Right forelimb (tissue), 1 donor: Measurements from ENCODE around the gene KRTAP2-1.
A peak's percentile ranks its signal among the peaks of the same experiment; 100 is the strongest.
"Not testable (repeated sequence)": the region's sequence is repeated elsewhere in the genome, so short reads cannot be mapped to it uniquely, and the experiment has no call there.

Source experiments
- DNase-seq: peaks from one replicate; pipeline ENCODE4 v3.0.0-alpha.2; 2018

KRTAP2-1 gene

DNA sequence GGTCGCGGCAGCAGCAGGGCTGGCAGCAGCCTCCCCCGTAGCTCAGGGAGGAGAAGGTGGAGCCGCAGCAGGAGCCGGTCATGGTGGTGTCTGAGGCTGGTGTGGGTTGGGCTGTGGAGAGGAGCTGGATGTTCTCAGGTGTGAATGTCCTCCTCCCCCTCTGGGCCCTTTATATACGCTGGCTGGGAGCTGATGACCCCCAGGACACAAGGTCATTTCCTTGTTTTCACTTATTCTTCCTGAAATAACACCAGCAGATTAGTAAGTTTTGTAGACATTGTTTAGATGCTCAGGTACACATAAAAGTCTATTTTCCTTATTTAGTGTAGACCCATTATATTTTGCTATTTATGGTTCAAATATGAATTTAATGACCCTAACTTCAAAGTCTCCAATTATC lies 8.0 kb upstream of the KRTAP2-1 start, which contains the start of gene KRTAP2-2:
Gene KRTAP2-2 (minus strand): TSS at position 101 of the 400 bp plus-strand sequence. CDS start 19 bp downstream, at position 82.
- not testable (repeated sequence) for DNase-seq

DNA sequence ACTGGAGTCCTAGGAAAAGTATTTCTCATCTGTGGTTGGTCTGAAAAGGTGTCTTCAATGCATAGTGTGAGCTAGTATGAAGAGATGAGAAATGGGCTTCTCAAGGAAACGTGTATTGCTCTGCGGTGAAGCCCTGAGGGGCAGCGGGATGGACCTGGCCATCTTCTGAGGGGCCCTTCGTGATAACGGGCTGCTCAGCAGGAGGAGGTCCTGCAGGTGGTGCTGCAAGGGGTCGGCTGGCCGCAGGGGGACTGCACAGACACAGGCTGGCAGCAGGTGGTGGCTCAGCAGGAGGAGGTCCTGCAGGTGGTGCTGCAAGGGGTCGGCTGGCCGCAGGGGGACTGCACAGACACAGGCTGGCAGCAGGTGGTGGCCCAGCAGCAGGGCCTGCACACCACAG lies 7.4 kb upstream of the KRTAP2-1 start:
- not testable (repeated sequence) for DNase-seq

- DNase-seq, result no peak
These were observed 6.9 kb upstream of the KRTAP2-1 start for GRCh38 chr17:41054025-41054424.

- DNase-seq, result no peak
These were observed 5.5 kb upstream of the KRTAP2-1 start for GRCh38 chr17:41052566-41052965.

DNA sequence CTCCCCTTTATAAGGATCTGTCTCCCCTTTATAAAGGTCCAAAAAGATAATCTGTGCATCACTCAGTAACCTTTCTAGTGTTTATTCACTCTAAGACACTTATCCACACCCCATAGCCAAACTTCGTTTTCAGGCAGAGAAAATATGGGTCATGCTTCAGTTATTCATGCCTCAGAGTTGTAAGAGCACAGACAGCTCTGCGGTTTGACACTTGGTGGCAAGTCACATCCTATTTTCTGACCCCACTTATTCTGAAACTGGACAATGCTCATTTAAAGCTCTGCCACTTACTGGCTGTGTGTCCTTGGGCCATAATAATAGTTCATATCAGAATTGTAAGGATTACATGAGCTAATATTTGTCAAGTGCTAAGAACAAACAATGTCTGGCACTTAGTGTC lies 2.0 kb upstream of the KRTAP2-1 start:
- DNase-seq, result no peak

GRCh38 chr17:41048441-41048840 lies 1.3 kb upstream of the KRTAP2-1 start:
- DNase-seq, result no peak

- no peak for DNase-seq
These were observed 4.2 kb downstream of the KRTAP2-1 start for GRCh38 chr17:41042953-41043352.

DNA sequence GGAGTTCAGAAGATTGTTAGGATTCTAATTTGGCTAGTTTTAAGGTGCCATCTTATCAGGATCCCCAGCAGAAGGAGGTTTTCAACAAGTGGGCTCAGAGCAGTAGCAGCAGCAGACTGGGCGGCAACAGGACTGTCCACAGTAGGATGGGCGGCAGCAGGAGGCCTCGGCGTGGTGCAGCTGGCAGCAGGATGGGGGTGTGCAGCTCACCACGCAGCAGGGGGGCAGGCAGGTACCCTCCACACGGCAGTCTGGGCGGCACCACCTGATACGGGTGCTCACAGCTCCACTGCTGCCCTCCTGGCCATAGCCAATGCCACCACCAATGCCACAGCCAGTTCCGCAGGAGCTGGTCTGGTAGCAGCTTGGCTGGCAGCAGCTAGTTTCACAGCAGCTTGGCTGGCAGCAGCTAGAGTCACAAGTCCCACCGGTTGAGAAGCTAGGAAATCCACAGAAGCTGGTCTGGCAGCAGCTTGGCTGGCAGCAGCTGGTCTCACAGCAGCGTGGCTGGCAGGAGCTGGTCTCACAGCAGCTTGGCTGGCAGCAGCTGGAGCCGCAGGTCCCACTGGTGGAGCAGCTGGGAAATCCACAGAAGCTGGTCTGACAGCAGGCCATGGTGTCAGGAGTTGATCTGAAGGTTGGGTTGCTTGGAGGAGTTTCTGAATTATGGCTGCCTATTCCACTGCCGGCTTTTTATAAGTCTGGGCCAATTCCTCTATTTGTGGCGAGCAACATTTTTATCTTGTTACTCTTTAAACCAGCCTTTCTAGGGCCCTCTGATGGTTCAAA lies 6.1 kb downstream of the KRTAP2-1 start, which contains the start of gene KRTAP1-1:
Gene KRTAP1-1 (minus strand): TSS at position 668 of the 789 bp plus-strand sequence. CDS start 53 bp downstream, at position 615.
- peak; percentile 47 for DNase-seq

- no peak for DNase-seq
These were observed 9.2 kb downstream of the KRTAP2-1 start for GRCh38 chr17:41037853-41038350.

DNA sequence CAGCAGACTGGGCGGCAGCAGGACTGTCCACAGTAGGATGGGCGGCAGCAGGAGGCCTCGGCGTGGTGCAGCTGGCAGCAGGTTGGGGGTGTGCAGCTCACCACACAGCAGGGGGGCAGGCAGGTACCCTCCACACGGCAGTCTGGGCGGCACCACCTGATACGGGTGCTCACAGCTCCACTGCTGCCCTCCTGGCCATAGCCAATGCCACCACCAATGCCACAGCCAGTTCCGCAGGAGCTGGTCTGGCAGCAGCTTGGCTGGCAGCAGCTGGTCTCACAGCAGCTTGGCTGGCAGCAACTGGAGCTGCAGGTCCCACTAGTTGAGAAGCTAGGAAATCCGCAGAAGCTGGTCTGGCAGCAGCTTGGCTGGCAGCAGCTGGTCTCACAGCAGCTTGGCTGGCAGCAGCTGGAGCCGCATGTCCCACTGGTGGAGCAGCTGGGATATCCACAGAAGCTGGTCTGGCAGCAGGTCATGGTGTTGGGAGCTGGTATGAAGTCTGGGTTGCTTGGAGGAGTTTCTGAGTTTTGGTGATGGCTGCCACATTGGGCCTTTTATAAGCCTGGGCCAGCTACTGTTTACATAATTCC lies 12.7 kb downstream of the KRTAP2-1 start, which contains the start of gene KRTAP1-3:
Gene KRTAP1-3 (minus strand): TSS at position 529 of the 590 bp plus-strand sequence. CDS start 53 bp downstream, at position 476.
- not testable (repeated sequence) for DNase-seq

DNA sequence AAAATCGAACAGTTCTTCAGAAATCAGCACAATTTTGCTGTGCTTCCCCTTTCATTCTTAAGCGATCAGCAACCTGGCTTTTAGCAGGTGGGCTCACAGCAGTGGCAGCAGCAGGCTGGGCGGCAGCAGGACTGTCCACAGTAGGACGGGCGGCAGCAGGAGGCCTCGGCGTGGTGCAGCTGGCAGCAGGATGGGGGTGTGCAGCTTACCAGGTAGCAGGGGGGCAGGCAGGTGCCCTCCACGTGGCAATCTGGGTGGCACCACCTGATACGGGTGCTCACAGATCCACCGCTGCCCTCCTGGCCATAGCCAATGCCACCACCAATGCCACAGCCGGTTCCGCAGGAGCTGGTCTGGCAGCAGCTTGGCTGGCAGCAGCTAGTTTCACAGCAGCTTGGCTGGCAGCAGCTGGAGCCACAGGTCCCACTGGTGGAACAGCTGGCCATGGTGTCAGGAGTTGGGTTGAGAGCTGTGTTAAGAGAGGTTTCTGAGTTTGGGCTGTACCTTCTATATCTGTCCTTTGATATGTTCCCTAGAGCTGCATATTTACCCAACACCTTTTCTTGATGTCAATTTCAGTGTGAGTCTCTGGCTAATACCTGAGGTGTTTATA lies 17.4 kb downstream of the KRTAP2-1 start, which contains the start of gene KRTAP1-4:
Gene KRTAP1-4 (minus strand): TSS at position 563 of the 613 bp plus-strand sequence. CDS start 117 bp downstream, at position 446.
- DNase-seq, result no peak

DNA sequence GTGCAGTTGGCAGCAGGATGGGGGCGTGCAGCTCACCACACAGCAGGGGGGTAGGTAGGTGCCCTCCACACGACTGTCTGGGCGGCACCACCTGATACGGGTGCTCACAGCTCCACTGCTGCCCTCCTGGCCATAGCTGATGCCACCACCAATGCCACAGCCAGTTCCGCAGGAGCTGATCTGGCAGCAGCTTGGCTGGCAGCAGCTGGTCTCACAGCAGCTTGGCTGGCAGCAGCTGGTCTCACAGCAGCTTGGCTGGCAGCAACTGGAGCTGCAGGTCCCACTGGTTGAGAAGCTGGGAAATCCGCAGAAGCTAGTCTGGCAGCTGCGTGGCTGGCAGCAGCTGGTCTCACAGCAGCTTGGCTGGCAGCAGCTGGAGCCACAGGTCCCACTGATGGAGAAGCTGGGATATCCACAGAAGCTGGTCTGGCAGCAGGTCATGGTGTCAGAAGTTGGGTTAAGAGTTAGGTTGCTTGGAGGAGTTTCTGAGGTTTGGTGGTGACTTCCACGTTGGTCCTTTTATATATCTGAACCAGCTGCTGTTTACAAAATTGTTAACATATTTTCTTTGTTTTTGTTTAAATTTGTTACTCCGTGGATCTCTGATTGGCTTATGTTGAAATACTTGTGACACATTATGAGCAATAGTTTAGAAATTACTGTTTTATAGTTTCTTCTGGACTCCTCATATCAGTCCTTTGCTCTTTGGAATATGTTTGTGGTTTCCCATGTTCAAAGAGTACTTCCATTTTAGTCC lies 20.2 kb downstream of the KRTAP2-1 start, which contains the start of gene KRTAP1-5:
Gene KRTAP1-5 (minus strand): TSS at position 494 of the 757 bp plus-strand sequence. CDS start 53 bp downstream, at position 441.
- no peak for DNase-seq

GRCh38 chr17:41024697-41025096 lies 22.4 kb downstream of the KRTAP2-1 start:
- no peak for DNase-seq

- DNase-seq, result no peak
These were observed 26.8 kb downstream of the KRTAP2-1 start for GRCh38 chr17:41020336-41020735.

DNA sequence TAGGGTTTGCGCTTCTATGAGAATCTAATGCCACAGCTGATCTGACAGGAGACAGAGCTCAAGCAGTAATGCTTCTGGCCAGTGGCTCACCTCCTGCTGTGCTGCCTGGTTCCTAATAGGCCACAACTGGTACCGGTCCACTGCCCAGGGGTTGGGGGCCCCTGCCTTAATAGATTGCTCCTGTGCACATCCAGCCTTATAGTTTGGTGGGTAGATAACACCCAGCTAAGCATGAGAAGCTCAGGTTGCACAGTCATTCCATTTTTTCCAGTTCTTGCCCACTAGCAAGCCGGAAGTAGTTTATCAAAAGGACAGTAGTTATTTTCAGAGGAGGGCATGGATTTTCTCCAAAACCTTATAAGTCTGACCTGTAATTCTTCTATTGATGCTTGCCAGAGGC lies 27.7 kb downstream of the KRTAP2-1 start:
- no peak for DNase-seq

GRCh38 chr17:41018541-41018940 lies 28.6 kb downstream of the KRTAP2-1 start:
- DNase-seq, result no peak

DNA sequence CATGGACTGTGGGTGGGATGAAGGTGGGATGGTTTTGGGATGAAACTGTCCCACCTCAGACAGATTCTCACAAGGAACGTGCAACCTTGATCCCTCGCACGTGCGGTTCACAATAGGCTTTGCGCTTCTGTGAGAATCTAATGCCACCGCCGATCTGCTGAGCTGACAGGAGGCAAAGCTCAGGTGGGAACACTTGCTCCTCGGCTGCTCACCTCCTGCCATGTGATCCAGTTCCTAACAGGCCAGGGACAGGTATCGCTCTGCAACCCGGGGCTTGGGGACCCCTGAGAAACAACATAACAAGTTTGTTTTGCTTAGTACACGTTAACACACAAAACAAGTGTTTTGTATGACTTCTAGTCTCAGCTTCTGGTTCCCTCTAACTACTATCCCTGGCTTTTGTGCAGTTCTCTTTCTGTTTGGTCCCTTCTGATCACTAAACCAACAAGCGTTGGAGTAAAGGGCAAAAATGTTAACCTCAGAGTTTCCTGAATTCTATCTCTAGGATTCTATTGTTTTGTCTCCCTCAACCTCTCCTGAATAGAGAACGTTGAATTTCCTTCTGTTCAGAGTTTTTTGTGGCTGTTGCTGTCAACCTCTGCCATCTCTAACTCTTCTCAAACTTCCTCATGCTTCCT lies 30.4 kb downstream of the KRTAP2-1 start:
- DNase-seq, result no peak

DNA sequence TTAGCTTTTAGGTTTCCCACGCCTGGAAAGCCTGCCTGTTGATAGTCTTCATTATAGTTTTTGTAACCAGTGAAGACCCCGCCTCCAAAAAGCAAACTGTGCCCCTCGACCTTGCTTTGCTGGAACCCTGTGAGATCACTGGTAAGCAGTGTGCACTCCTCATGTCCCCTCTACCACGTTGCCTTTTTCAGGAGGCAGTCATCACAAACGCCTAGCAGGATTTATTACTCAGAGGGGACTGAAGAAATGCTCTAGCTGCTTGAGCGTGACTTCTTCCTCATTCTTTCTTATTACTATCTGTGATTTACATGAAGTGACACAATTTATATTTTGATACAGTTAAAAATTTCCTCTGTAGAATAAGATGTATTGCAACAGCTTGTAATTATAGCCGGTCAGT lies 31.7 kb downstream of the KRTAP2-1 start:
- DNase-seq, result no peak

DNA sequence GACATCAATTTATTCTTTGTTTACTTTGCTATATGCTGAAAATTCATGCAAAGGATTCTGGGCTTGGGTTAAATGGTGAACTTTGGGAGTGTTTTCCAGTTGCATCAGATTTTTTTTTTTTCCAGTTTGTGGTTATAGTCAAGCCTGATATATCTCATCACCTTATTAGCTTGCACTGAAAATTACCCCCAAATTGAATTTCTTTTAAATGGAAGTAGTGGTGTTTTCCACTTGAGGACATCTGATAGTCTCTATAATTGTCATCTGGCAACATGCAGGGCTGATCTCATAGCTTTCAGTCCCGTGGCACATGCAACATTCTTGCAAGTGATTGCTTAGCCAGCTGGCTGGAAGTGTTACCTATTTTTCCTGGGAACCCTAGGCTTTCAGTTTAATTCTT lies 33.5 kb downstream of the KRTAP2-1 start:
- DNase-seq, result no peak

- DNase-seq, result no peak
These were observed 33.9 kb downstream of the KRTAP2-1 start for GRCh38 chr17:41013181-41013580.

- DNase-seq, result no peak
These were observed 34.6 kb downstream of the KRTAP2-1 start for GRCh38 chr17:41012326-41013120.
